ENCODE measurements around the gene CHST13.
"Not testable (repeated sequence)": the region's sequence is repeated elsewhere in the genome, so short reads cannot be mapped to it uniquely, and the experiment has no call there.

CHST13 gene

DNA sequence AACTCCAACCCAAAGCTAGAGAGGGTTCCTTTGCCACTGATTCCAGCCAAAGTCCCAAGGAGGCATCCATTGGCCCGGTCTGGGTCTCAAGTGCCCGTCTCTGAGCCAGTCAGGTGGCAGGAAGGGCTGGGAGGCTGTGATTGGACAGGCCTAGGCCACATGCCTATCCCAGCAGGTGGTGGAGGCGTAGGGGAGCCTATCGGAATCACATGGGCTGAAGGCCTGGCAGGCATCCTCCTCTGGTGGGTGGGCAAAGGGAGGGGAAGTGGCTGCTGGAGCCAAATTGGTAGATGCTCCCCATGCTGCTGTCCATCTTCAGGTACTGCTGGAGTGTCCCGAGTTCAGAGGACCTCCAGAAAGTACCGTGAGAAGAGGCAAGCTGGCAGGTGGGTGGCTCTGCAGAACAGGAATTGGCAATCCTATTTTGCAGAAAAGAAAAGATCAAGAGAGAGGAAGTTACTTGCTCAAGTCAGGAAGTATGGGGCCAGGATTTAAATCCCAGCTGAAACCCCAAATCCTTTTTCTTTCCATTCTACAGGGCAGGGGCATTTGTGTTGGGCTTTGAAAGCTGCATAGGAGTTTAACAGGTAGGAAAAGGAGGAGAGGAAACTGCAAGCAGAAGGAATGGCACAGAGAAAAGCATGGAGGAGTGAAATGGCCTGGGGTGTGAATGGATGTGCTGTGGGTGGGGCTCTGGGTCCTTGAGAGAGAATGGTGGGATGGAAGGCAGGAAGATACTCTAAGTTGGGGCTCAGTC, 3.7 kb downstream of the CHST13 start:
- DNase-seq = no peak

DNA sequence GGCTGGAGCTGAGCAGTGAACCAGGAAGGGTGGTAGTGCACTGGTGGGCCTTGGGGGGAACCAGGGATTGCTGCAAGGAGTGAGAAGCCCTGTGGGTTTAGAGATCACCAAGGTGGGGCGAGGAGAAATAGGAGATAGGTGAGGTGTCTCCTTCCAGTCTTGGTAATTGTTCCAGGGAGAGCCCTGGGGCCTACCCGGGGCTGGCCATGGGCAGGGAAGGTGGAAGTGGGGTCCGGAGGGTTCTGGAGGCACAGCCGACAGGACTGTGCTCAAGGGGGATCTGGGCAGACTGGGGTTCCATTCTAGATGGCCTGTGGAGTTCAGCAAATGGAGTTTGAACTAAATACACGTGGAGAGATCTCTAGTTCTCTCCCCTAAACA, 4.5 kb downstream of the CHST13 start:
- DNase-seq = no peak

- no peak for DNase-seq
Measured at GRCh38 chr3:126528800-126529541, 5.0 kb downstream of the CHST13 start.

- no peak for DNase-seq
Measured at GRCh38 chr3:126529585-126530170, 5.7 kb downstream of the CHST13 start.

DNA sequence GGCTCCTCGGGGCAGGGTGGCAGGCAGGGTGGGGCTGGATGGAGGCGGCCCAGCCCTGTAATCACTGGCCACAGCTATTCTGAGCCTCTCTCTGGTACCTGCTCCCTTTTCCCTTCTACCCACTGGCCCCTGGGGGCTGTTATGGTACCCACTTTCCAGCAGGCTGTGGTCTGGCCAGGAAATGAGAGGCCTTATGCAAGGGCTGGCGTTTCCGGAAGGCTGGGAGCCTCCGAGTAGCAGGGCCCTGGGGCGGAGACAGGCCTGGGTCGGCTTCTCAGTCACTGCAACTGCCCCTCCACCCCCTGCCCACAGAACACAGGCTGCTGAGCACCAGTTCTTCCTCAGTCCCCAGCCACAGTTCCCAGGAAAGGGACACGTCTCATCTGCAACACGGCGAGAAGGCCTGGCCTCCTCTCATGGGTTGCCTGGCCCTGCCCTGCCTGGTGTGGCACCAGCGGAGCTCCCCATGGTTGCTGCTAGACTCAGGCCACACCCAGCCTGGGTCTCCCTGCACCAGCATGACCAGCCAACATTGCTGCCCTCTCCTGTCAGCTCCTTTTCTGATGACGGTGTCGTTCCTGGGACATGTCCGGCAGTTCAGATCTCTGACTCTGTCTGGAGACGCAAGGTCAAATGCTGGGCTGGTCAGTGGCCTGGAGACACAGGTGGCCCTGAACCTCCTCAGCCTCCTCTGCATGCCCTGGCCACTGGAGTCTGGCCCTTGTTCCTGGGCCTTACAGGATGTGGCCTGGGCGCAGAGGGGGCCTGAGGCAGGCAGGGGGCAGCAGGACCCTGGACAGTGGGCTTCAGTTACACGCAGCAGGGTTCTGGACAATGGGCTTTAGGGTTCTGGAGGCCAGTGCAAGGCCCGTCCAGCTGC, 6.5 kb downstream of the CHST13 start:
- no peak for DNase-seq

- no peak for DNase-seq
Measured at GRCh38 chr3:126531051-126531330, 7.0 kb downstream of the CHST13 start.

DNA sequence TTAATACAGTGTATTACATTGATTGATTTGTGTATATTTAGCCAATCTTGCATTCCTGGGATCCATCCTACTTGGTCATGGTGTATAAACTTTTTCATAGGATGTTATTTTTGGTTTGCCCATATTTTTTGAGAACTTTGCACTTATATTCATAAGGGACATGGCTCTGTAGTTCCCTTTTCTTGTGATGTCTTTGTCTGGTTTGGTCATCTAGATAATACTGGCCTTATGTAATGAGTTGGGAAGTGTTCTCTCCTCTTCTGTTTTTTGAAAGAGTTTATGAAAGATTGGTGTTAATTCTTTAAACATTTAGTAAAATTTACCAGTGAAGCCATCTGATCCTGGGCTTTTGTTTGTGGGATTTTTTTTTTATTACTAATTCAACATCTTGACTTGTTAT, 9.6 kb downstream of the CHST13 start:
- DNase-seq = no peak

DNA sequence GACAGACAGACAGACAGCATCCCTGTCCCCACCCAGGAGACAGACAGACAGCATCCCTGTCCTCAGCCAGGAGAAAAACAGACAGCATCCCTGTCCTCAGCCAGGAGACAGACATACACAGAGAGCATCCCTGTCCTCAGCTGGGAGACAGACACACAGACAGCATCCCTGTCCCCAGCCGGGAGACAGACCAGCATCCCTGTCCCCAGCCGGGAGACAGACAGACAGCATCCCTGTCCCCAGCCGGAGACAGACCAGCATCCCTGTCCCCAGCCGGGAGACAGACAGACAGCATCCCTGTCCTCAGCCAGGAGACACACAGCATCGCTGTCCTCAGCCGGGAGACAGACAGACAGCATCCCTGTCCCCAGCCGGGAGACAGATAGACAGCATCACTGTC, 10.8 kb downstream of the CHST13 start:
- DNase-seq = not testable (repeated sequence)

DNA sequence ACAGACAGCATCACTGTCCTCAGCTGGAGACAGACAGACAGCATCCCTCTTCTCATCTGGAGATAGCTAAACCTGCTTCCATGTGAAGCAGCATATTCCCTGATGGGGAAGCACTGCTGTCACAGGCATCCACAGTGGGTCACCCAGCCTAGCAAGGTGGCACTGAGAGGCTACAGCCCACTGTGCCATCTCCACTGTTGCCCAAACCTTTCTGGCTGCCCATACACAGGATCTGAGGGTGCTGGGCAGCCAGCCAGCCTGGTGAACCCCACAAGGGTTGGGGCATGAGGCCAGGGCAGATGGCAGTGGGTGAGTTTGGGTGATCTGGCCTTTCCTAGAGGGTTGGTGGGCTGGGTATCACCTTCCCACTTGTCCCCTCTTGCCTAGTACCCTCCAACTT, 11.7 kb downstream of the CHST13 start:
- DNase-seq = no peak

- DNase-seq = no peak
Measured at GRCh38 chr3:126536126-126536525, 12.2 kb downstream of the CHST13 start.

DNA sequence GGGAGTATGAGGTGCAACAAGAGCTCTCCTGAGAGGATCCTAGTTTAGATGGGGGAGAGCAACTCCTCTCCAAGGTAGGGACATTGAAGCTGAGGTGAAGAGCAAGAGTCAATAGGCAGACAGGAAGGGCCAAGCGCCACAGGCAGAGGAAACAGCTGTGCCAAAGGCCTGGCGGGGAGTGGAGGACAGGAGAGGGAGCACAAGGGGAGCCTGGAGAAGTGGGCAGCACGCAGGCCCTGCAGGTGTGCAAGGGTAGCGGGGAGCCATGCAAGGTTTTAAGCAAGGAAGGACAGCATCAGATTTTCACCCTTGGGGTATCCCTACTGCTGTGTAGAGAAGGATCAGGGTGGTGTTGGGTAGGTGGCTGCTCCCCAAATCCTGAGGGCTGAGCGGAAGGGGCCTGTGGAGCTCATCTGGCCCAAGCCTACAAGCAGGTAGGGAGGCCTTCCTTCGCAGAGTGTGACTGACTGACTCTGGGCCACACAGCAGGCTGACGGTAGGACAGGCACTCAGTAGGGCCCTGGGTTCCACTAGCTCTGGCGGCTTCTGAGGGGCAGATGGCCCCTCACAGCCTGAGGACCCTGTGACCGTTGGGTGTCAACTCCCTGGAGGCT, 13.3 kb downstream of the CHST13 start:
- DNase-seq = no peak

DNA sequence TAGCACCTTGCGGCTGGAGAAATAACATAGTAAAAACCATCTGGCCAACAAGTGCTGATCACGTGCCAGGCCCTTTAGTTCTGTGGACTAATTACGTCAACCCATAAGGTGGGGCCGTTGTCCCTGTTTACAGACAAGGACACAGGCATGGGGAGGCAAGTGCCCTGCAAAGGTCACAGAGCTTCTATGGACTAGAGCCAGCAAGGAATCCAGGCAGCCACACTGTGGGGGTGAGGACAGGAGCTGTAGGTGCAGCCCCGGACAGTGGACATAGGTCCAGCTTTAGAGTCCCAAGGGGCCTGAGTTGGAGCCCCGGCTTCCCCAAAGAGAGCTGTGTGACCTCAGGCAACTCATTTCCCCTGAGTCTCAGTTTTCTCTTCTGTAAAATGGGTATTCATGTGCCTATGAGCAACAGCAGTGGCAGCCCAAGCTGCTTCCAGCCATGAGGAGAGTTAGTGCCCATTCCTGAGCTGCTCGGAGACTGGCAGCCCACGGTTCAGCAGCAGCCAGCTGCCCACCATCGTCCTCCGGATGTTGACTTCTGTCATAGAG, 13.9 kb downstream of the CHST13 start:
- DNase-seq = no peak

GRCh38 chr3:126538316-126538715, 14.4 kb downstream of the CHST13 start:
- no peak for DNase-seq

GRCh38 chr3:126538966-126539365, 15.0 kb downstream of the CHST13 start:
- no peak for DNase-seq

DNA sequence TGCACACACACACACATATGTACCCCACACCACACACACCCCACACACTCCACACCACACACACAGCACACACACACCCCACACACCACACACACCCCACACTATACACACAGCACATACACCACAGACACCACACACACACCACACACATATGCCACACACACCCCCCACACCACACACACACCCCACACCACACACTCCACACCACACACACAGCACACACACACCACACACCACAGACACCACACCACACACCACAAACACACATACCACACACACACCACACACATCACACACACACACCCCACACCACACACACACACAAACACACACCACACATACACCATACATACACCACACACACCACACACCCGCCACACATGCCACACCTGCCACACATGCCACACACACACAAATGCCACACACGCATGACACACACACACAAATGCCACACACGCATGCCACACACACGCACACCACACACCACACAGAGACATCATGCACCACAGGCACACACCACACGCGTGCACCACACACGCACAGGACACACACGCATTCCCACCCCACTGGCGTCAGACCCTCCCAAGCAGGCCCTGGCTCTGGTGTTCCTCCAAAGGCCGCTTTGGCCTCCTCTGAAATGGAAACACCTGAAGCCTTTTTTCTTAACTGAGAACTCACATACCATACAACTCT, 15.7 kb downstream of the CHST13 start:
- DNase-seq = no peak

GRCh38 chr3:126540342-126540849, 16.4 kb downstream of the CHST13 start:
- DNase-seq = no peak

- no peak for DNase-seq
Measured at GRCh38 chr3:126540951-126541627, 17.1 kb downstream of the CHST13 start.

GRCh38 chr3:126541628-126542339, 17.8 kb downstream of the CHST13 start:
- DNase-seq = no peak

DNA sequence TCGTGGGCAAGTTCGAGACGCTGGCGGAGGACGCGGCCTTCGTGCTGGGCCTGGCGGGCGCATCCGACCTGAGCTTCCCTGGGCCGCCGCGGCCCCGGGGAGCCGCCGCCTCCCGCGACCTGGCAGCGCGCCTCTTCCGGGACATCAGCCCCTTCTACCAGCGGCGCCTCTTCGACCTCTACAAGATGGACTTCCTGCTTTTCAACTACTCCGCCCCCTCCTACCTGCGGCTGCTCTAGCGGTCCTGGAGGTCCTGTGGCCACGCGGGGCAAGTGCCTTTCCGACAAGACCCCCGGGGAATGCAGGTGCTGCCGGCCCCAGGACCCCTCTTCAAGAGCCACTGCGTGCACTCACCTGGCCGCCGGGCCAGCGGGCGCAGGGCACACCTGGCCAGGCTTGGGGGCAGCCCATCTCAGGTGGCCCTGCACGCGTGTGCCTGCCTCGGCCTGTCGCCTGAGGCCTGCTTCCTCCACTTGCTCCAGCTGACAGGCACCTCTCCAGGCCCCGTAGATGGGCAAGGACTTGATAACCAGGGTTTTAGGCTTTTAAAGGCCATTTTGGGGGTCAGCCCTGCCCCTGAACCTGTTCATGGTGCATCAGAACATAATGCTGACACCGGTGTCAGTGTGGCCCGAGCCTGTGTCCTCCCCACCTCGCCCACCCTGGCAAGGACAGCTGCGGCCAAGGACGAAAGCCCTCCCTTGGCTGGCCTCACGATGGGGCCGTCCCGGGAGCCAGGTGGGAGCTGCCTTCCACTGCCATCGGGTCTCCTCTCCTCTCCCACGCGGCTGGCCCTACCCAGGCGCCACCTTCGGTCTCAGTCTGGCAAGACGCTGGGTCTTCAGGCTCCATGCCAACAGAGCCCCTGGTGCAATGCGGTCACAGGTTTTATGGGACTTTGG, 18.6 kb downstream of the CHST13 start:
- DNase-seq = no peak

Data from NCI-H1436 (cell line).